ENCODE measurements around the gene CACNA2D1.

CACNA2D1 gene

GRCh38 chr7:82211333-82211732, 232.2 kb downstream of the CACNA2D1 start:
- no peak for DNase-seq

GRCh38 chr7:82210416-82211184, 233.0 kb downstream of the CACNA2D1 start:
- DNase-seq = no peak

DNA sequence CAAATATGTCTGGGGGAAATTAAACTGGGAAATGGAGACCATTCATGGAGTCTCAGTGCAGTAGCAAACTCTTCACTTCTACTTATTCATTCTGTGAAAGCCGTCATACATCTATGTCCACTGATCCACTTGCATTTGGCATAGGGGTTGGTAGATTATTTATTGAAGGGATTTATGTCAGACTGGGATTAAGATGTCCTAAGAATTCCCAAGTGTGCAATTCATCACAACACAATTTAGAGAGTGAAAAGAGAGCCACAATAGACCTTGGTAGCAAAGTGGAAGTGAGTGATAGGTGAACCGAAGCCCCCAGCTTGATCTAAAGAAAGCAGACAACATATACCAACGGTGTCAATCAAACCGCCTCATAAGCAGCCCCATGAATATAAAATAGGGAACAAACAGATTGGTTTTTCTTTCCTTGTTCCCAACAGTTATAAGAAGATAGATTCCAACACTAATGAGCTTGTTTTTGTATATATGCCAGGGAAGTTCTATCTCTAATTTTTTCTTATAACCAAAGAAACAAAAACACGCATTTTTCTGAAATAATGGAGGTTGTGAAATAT, 234.3 kb downstream of the CACNA2D1 start:
- no peak for DNase-seq

GRCh38 chr7:82204694-82205093, 238.9 kb downstream of the CACNA2D1 start:
- DNase-seq = no peak

- no peak for DNase-seq
Measured at GRCh38 chr7:82202965-82203364, 240.6 kb downstream of the CACNA2D1 start.

GRCh38 chr7:82202107-82202506, 241.5 kb downstream of the CACNA2D1 start:
- no peak for DNase-seq

- DNase-seq = no peak
Measured at GRCh38 chr7:82200601-82201000, 243.0 kb downstream of the CACNA2D1 start.

DNA sequence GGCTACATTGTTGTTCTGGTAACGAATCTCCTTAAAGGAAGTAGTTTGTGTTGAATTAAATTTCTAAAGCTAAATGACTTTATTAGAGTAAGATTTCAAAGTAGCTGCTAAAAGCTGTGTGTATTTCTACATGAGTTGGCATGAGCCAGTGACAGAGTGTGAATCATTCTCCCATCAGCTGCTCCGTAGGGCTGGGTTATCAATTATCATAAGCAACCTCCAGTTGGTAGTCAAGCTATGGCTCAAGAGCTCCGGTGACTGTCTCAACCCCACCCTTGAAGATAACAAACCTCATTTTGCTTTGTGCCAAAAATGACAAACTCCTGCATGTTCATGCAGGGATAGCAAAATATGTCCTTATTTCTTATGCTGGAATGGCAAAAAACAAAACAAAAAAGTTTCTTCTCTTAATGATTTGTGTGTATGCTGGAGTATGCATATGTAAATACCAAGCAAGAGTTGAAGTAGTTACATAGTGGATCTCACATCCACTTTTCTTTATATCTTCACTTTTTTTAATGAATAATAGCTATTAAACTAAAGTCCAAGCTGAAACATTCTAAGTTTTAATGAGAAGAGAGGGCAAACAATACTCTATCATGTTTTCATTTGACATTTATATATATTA, 249.4 kb downstream of the CACNA2D1 start:
- peak; percentile 58 for DNase-seq

- no peak for DNase-seq
Measured at GRCh38 chr7:82188636-82189035, 254.9 kb downstream of the CACNA2D1 start.

- DNase-seq = no peak
Measured at GRCh38 chr7:82185443-82185842, 258.1 kb downstream of the CACNA2D1 start.

DNA sequence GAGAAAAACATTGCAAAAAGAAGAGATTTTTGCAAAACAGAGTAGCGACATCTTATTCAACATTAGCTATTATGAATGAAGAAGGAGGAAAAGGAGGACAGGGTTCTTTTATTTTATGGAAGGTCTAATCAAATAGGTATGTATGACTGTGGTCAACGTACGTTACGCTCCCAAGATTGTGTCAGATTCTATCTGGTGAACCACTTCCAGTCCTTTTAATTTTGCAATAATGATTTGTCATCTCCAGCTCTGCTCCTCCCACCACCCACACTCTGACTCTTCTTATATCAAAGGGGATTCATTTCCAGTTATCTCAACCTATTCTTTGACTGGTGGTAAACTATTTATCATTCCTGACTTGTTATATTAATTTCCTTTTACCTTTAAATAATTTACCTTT, 259.9 kb downstream of the CACNA2D1 start:
- DNase-seq = no peak

DNA sequence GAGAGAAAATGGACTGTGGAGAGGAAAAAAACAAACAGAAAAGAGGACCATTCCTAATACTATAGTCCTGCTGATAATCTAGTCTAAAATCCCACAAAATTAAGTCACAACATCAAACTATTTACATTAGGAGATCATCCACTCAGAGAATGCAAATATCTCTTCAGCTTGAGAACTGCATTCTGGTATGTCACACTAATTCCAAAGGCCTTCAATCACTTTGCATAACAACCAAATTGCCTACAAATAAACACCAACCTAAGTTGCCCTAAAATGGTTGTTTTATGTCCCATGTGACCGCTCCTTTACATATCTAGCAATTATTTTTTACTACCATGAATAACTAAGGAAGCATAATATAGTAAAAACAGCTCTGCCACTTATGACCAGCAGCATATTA, 264.3 kb downstream of the CACNA2D1 start:
- no peak for DNase-seq

DNA sequence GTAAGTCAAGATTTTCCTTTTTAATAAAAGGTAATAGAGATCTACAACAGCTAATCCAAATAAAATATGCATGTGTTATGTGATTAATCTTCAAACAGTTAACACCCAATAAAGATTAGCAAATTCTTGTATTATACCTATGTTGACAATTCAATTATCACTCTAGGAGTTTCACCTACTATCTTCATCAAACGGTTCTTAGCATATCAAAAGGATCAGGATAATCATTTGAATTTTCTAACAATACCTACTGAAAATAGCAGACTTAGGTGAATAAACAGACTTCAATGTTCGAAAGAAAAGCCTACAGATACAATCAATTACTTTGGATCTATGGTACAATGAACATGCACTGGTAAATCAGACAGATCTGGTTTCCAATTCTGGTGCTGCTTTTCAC, 268.3 kb downstream of the CACNA2D1 start:
- DNase-seq = peak; percentile 85

DNA sequence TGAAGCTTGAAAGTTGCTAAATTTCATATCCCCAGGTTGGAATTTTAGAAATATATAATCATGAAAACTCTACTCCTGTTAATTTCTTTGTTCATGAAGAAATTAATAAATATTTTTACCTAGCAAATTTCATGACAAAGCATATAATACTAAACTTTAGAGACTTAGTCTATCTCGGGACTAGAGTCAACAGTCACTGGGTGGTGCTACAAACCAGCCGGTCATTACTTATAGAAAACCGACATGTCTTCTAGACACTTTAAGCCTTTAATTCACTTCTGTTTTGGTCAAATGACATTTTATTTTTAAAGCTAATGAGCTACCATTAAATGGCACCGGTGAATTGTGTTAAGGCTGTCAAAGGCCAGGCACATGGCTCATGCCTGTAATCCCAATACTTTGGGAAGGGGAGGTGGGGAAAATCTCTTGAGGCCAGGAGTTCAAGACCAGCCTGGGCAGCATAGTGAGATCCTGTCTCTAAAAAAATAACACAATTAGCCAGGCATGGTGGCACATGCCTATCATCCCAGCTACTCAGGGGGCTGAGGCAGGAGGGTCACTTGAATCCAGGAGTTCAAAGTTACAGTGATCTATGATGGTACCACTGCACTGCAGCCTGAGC, 270.1 kb downstream of the CACNA2D1 start:
- no peak for DNase-seq

GRCh38 chr7:82172881-82173280, 270.7 kb downstream of the CACNA2D1 start:
- DNase-seq = peak; percentile 10

DNA sequence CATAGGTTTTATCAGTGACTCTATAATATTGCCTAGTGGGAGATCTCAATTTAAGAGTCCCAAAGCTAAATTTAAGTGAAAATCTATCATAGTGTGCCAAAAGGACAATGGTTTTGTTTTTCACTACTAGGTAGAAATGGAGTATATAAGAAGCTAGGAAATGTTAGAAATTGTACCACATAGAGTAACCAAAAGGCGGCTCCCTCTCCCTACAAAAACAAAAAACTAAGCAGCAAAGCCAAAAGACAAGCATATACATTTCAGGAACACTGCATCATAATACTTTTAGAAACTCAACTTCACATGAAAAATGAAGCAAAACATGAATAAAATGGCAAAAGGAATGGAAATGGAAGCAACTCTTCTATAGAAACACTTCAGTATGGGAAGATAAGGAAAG, 271.6 kb downstream of the CACNA2D1 start:
- DNase-seq = no peak

DNA sequence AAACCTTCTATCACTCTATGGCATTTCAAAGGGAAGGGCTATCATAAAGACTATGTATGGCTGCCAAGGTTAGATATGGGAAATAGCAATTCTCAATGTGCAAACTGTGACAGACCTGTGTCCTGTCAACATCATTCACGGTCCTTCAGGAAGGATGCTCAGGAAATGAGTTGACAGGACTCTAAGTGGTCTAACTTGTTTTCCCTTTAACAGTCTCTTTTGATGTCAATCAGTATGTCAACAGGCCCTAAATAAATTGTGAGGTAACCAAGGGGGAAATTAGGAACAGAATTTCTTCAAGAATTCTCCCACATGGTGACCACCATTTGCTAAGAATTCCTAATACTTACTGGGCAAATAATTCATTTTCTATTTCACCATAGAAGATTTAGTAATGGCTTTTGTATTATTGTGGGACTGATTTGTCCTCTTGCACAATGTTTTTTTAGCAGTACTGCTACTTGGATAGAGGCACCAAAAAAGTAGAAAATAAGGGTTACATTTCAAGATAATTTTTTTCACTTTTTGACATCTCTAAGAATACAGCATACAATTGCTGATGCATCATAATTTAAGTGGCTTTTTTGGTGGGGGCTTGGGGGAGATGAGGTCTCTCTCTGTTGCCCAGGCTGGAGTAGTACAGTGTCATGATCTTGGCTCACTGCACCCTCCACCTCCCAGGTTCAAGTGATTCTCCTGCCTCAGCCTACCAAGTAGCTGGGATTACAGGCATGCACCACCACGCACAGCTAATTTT, 275.8 kb downstream of the CACNA2D1 start:
- DNase-seq = peak; percentile 43

GRCh38 chr7:82166260-82167015, 277.1 kb downstream of the CACNA2D1 start:
- peak; percentile 96 for DNase-seq

DNA sequence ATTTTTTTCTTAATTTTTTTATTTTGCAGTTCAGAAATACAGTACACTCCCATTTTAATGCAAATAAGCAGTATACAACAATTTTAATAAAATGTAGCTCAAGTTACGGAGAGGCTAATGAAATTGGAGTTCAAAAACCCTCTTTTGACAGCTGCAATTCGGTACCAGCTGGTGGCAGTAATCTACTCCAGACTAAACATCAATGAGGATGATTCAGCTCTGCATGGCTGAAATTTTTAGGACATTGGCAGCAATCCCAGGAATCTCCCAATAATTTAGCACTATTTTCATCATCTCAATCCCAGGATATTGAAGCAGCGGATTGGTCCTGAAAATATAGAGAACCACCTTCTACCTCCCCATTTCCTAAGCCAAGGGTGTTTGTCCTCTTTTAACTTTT, 278.8 kb downstream of the CACNA2D1 start:
- DNase-seq = peak; percentile 68

- no peak for DNase-seq
Measured at GRCh38 chr7:82164410-82164809, 279.2 kb downstream of the CACNA2D1 start.

DNA sequence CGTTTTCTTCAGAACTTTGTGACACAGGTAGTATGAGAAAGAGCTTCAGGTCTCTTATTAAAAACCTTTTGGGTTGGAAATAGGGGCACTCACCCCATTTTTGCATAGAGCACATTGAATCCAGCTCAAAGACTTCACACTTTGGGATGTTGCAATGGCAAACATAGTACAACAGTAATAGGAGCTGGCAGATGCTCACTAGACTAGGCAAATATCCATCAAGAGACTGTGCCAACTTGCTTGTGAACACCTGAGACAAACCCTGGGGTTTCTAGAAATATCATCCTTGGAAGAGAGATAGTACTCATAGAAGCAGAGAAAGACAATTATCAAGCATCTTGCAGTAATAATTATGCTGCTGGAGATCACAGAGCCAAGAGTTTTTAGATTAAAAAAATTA, 280.0 kb downstream of the CACNA2D1 start:
- peak; percentile 14 for DNase-seq

GRCh38 chr7:82162289-82162688, 281.3 kb downstream of the CACNA2D1 start:
- DNase-seq = peak; percentile 35
